HG03196 (cell line): Measurements from ENCODE around the gene BCAT1.
"Not testable (repeated sequence)": the region's sequence is repeated elsewhere in the genome, so short reads cannot be mapped to it uniquely, and the experiment has no call there.

Source experiments
- ATAC-seq: cut with Tn5 transposase; IDR thresholded peaks from one replicate; pipeline ENCODE4 v1.9.1; 2021; ENCODE audit not compliant: unreplicated experiment

Gene BCAT1

DNA sequence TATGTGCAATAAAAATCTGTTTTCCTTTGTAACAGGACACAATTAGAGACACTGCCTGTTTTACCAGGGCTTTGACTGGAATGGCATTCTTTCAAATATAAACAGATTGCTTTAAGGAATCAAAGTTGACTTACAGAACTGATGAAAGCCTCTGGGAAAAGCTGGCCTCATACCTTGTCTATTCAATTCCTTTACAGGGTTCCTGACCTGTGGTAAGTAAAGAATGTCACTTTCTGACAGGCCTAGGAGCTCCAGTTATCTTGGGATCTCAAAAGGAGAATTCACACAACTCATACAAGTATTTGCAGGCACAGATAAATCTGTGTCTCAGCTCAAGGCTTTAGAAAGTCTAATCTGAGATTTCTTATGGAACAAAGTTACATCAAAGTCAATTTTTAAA is 88.4 kb downstream of the BCAT1 start:
- ATAC-seq, result no peak

- ATAC-seq, result no peak
Observed at GRCh38 chr12:24856541-24856940, 92.4 kb downstream of the BCAT1 start.

- no peak for ATAC-seq
Observed at GRCh38 chr12:24854908-24855307, 94.0 kb downstream of the BCAT1 start.

DNA sequence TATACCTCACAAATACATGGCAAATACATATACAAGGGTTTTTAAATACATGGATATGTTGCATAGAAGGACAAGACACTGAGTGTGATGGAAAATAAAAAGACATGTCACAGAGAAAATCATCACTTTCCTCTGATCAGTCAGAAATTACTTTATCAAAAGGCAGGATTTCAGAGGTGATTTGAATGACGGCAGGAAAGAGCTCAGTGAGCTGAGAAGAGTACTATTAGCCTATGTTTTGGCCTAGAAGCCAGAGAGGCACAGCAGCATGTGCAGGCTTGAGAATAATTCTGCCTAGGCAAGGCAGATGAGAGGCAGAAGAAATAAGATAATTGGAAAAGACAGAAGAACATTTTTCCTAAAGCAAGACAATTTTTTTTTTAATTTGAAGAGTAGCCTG is 94.9 kb downstream of the BCAT1 start:
- no peak for ATAC-seq

DNA sequence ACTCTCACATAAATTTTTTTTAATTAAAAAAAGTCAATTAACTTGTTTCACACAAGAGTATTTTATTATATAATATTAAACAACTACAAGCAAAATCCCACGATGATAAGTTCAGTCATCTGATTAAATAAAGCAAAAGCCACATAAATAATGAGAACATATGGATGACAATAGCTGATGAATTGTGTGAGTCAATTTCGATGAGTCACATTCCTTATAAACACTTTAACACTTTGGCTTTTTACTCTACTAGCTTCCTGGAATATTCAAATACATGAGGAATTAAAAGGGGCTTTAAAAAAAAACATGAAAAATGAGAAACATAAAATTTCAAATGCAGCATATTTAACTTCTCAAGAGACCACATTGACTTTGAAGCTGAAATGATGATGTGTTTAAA is 95.3 kb downstream of the BCAT1 start:
- ATAC-seq, result no peak

GRCh38 chr12:24853094-24853493 is 95.8 kb downstream of the BCAT1 start:
- ATAC-seq, result no peak

- ATAC-seq, result no peak
Observed at GRCh38 chr12:24852420-24852819, 96.5 kb downstream of the BCAT1 start.

DNA sequence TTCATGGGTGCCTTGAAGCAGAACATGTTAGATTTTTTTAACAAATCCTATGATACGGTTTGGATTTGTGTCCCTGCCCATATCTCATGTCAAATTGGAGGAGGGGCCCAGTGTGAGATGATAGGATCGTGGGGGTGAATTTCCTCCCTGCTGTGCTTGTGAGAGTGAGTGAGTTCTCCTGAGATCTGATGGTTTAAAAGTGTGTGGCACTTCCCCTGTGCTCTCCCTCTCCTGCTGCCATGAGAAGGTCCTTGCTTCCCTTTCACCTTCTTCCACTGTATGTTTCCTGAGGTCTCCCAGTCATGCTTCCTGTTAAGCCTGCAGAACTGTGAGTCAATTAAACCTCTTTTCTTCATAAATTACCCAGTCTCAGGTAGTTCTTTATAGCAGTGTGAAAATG is 97.0 kb downstream of the BCAT1 start:
- not testable (repeated sequence) for ATAC-seq

- no peak for ATAC-seq
Observed at GRCh38 chr12:24851341-24851740, 97.6 kb downstream of the BCAT1 start.

- no peak for ATAC-seq
Observed at GRCh38 chr12:24850496-24850895, 98.4 kb downstream of the BCAT1 start.

DNA sequence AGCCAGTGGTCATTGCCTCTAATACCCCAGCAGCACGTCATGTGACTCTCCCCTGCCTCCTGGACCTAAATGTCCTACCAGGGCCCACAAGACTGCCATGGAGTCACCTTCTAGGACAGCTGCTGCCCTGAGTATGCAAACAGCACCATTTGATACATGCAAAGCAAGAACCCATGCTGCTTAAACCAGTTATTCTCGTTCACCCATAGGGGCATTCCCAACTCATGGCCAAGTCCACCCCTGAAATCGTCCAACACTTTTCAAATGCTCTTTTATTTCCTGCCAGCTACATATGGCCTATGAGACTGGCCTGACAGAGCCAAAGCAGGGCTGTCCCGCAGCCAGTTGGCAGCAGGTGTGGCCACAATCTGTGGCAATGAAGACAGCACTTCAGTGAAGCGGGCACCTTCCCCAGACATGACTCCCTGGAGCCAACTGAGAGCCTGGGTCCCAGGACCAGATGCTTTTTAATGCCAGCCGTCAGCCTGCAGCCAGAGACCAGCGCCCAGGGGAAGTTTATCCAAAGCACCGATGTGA is 99.9 kb downstream of the BCAT1 start:
- ATAC-seq, result no peak

- no peak for ATAC-seq
Observed at GRCh38 chr12:24846689-24847088, 102.2 kb downstream of the BCAT1 start.

DNA sequence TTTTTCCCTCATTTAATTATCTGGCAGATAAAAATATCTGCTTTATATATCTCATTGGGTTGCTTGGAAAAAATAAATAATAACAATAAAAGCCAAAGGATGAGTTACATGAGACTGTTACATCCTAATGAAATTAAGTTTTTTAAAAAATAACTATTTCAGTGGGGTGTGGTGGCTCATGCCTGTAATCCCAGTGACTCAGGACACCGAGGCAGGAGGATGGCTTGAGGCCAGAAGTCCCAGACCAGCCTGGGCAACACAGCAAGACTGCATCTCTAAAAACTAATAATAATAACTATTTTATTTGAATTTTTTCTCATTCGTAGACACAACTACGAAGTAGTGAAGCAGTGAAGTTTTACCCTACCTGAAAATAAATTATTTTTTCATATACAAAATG is 103.3 kb downstream of the BCAT1 start:
- ATAC-seq, result no peak

DNA sequence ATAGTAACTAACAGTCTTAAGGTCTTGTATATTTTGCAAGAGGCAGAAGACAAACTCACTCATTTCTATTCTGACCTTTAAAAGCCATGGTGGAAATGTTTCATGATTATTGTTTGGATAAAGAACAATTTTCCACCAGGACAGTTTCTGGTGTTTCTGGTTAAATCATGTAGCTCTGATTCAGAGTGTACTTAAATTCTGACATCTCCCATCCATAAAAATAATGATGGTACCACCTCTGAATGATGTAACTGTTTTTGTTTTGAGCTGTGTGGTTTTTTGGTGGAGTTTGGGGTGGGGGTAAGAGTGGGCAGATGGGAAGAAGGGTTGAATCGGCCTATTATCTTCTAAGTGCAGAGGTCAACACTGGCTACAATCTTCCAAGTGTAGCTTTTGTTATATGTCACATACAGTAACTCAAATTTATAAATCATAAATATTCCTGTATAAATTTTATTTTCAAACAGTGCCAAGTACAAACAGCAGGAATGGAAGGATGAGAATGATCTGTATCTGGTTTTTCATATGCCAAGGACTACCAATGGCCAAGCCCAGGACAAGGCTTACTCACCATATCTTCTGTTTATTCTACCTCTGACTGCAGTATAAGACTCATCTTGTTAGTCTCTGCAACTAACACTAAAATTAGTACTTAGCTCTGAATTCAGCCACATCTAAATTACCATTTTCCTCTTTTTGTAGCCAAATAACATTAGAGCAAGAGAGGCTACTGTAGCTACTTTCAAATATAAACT is 108.7 kb downstream of the BCAT1 start:
- ATAC-seq, result no peak

- ATAC-seq, result peak; percentile 91
Observed at GRCh38 chr12:24839268-24839791, 109.6 kb downstream of the BCAT1 start.

DNA sequence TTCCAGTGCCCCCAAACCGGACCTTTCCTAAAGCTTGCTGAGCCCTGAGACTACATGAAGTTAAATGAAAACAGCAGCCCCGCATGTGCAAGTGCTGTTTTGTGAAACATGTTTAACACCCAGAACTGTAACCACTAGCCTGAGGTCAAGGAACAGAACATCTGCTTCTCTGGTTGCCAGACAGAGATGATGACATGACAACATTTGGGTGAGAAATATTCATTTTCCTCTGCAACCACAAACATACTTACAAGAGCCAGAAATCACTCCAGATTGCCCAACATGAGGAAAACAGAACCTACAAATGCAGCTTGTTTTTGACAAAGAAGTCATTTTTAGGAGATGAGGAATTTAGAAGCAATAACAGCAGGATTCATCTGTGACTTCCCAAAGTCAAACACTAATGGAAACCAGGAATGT is 110.4 kb downstream of the BCAT1 start:
- peak; percentile 49 for ATAC-seq

- no peak for ATAC-seq
Observed at GRCh38 chr12:24835377-24835776, 113.5 kb downstream of the BCAT1 start.

GRCh38 chr12:24833513-24833912 is 115.4 kb downstream of the BCAT1 start:
- no peak for ATAC-seq

- no peak for ATAC-seq
Observed at GRCh38 chr12:24823808-24824515, 124.9 kb downstream of the BCAT1 start.

GRCh38 chr12:24822121-24822899 is 126.6 kb downstream of the BCAT1 start:
- peak; percentile 87 for ATAC-seq

DNA sequence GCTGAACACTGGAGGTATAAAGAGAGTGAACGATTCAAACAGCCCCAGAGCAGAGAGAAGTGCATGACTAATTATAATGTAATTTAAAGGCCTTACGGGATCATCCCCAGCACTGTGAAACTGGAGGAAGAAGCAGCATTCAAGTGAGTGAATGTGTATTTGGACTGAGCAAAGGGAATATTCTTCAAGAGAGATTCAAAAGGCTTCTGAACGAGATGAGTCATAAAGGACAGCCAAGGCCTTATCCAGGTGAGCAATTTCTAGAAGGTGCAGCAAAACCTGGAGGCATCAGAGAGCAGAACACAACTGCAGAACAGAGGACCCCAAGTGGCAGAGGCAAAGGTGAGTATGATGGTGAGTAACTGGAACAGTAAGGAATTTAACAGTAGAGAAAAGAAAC is 127.2 kb downstream of the BCAT1 start:
- peak; percentile 35 for ATAC-seq
